ENCODE data around the gene FIP1L1. TPM values are rescaled to one million over a fixed set of nuclear protein-coding genes. Genes with fewer than 3 reads are reported as not detected.

FIP1L1 gene
- total RNA-seq, 1 experiment from 2014 or later, result 68.0 TPM

GRCh38 chr4:53465281-53465680 is 87.8 kb downstream of the FIP1L1 start:
- Mint-ChIP-seq H3K27ac (no peak overlapping the region), H3K4me1 (no peaks in the 10 kb centered on the region), H3K36me3 (ENCODE audit: insufficient read depth in 1 of 3, low read depth in 3 of 3) (peaks cover 21 to 48% (median 42%) of the 10 kb centered on the region in 3 experiments), H3K27me3 (ENCODE audit: low read depth) (peaks cover 3% of the 10 kb centered on the region; the same call in 1 of the 2 replicates), H3K9me3 (peaks cover 28% of the 10 kb centered on the region in 2 experiments), H3K4me3 (no peak overlapping the region)
- Histone ChIP-seq H3K27ac (ENCODE audit: insufficient read length, low read depth, low read length) (no peak overlapping the region), H3K27me3 (ENCODE audit: insufficient read depth, low read length) (no peaks in the 10 kb centered on the region), H2AFZ (ENCODE audit: low read length) (no peak overlapping the region), H3K56ac (ENCODE audit: insufficient read length, low read depth, low read length) (no peak overlapping the region), H3K4me1 (ENCODE audit: insufficient read depth, low read length) (no peaks in the 10 kb centered on the region), H2BK15ac (ENCODE audit: low read depth, low read length) (no peak overlapping the region), H3K4ac (ENCODE audit: low read depth, low read length) (no peak overlapping the region), H4K5ac (ENCODE audit: insufficient read length, low read depth, low read length) (no peak overlapping the region), H3T11ph (ENCODE audit: low read length) (no peak overlapping the region), H4K20me1 (ENCODE audit: control insufficient read depth, insufficient read depth, insufficient read length) (no peaks in the 10 kb centered on the region), H4K8ac (replicated peaks; ENCODE audit: insufficient read length, low read depth, low read length) (no peak overlapping the region), H3K14ac (ENCODE audit: insufficient read depth, low read length) (no peak overlapping the region), H2BK20ac (ENCODE audit: low read depth, low read length, poor library complexity, severe bottlenecking) (no peak overlapping the region), H3K79me2 (ENCODE audit: insufficient read depth, low read length) (no peaks in the 10 kb centered on the region), H3K23ac (ENCODE audit: insufficient read length, low read depth, low read length) (no peak overlapping the region), H3K9me3 (ENCODE audit: control insufficient read depth, low read depth, low read length) (no peaks in the 10 kb centered on the region), H3K18ac (ENCODE audit: insufficient read length, low read depth, low read length) (no peak overlapping the region), H3K23me2 (ENCODE audit: insufficient read length, low read depth, low read length, poor library complexity, severe bottlenecking) (no peaks in the 10 kb centered on the region), H3K9ac (ENCODE audit: extremely low read depth, insufficient read length, low read length) (no peak overlapping the region), H3K4me2 (ENCODE audit: insufficient read depth, insufficient read length, low read length) (no peak overlapping the region), H2AK5ac (ENCODE audit: insufficient read length, low read length) (no peak overlapping the region), H4K91ac (ENCODE audit: insufficient read length, low read depth, low read length) (no peak overlapping the region), H2BK5ac (ENCODE audit: insufficient read length, low read length) (no peak overlapping the region), H3K79me1 (ENCODE audit: insufficient read depth, low read depth, low read length, poor library complexity, severe bottlenecking) (no peaks in the 10 kb centered on the region), H2BK12ac (ENCODE audit: insufficient read length, low read depth, low read length) (no peak overlapping the region), H2BK120ac (ENCODE audit: low read depth, low read length, poor library complexity, severe bottlenecking) (no peak overlapping the region)
- no CpG with 5 or more reads among the region's 2 CpGs for WGBS (ENCODE audit: extremely low coverage, insufficient read length, low lambda C conversion rate)
- DNase-seq, result no peak
- no peak for TF ChIP-seq CTCF (conservative IDR thresholded peaks at IDR 0.05)

All from H9 (cell line).